Mucosa of descending colon (tissue), 3 donors: ENCODE results near the gene GFOD2. TPM values are rescaled to one million over a fixed set of nuclear protein-coding genes. Genes with fewer than 3 reads are reported as not detected.

ENCODE experiments used
- ATAC-seq: fragments of 200-7000 bp; cut with Tn5 transposase; one replicate; pipeline ENCODE4 v1.9.1; 2020; ENCODE audit warnings: mild to moderate bottlenecking, moderate library complexity
- DNase-seq, 3 donors: peaks; one replicate each; pipeline ENCODE4 v3.0.0-alpha.2; 2020
- H3K36me3 ChIP-seq: fragments of 200-600 bp; one replicate; pipeline ENCODE4 v1.8.0; 2021; ENCODE audit warnings: low read depth, mild to moderate bottlenecking
- H3K4me1 ChIP-seq: fragments of 200-600 bp; one replicate; pipeline ENCODE4 v1.8.0; 2021; ENCODE audit warnings: low read depth, mild to moderate bottlenecking
- H3K4me3 ChIP-seq: fragments of 200-600 bp; one replicate; pipeline ENCODE4 v1.8.0; 2021; ENCODE audit warnings: mild to moderate bottlenecking
- H3K9me3 ChIP-seq: fragments of 200-600 bp; one replicate; pipeline ENCODE4 v1.8.0; 2021; ENCODE audit warnings: mild to moderate bottlenecking
- intact Hi-C, 2 donors: fragments of 100-400 bp; cut with DNase I in 1 of 2; cut with micrococcal nuclease in 1 of 2; formaldehyde crosslinking; loops; one replicate each; pipeline versions ENCODE4 v1.11.0 to v1.11.1; 2022; cut with DNase I, micrococcal nuclease
- total RNA-seq, 3 donors: library from RNA; stranded (reverse); fragmentation: NEBNext Ultra II Directional in 2 of 3; extraction: Animal tissue kit (Norgen Biotek cat#: 25700) in 2 of 3; gene quantifications; one replicate each; pipeline versions ENCODE4 v1.2.1 to v1.2.4, GENCODE V29; 2021 to 2023
- TF ChIP-seq, protein P1 (sequence below): fragments of 200-600 bp; IDR thresholded peaks from one replicate; pipeline ENCODE4 v1.8.0; 2022; ENCODE audit warnings: antibody characterized with exemption, mild to moderate bottlenecking
- donor health status: DM: no; HTN: no; CAD: no; lungs with moderate emphysema.
- donor health status: DM: no; HTN: no; CAD: no.
- donor health status: DM: no; HTN: yes; CAD: no.

GFOD2 gene
- total RNA-seq, 3 donors from 2014 or later: 25.6 to 29.2 (median 27.9) TPM

DNA sequence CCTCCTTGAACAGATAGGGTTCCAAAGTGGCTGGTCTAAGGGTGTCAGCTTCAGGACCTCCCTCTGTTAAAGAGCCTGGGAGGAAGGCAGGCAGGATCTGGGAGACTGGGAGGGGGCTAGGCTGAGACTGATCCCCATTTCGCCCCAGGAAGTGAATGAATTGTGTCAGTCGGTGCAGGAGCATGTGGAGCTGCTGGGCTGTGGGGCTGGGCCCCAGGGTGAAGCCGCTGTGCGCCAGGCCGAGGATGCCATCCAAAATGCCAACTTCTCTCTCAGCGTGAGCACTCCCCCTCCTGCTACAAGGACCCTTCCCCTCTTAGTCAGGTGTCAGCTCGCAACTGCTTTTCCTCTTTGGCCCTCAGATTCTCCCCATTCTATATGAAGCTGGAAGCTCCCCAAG is 68.1 kb downstream of the GFOD2 start:
- Histone ChIP-seq H3K4me3 (no peak overlapping the region), H3K4me1 (peaks cover 6% of the 10 kb centered on the region), H3K9me3 (no peaks in the 10 kb centered on the region), H3K36me3 (no peaks in the 10 kb centered on the region)
- intact Hi-C loops: no loop called here
- ATAC-seq (no peak), DNase-seq (peak in 1 of 3 donors; percentile 22)
- TF ChIP-seq, protein P1, sequence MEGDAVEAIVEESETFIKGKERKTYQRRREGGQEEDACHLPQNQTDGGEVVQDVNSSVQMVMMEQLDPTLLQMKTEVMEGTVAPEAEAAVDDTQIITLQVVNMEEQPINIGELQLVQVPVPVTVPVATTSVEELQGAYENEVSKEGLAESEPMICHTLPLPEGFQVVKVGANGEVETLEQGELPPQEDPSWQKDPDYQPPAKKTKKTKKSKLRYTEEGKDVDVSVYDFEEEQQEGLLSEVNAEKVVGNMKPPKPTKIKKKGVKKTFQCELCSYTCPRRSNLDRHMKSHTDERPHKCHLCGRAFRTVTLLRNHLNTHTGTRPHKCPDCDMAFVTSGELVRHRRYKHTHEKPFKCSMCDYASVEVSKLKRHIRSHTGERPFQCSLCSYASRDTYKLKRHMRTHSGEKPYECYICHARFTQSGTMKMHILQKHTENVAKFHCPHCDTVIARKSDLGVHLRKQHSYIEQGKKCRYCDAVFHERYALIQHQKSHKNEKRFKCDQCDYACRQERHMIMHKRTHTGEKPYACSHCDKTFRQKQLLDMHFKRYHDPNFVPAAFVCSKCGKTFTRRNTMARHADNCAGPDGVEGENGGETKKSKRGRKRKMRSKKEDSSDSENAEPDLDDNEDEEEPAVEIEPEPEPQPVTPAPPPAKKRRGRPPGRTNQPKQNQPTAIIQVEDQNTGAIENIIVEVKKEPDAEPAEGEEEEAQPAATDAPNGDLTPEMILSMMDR: no peak

GRCh38 chr16:67650023-67650422 is 69.1 kb downstream of the GFOD2 start:
- no peak for ATAC-seq
- peaks cover 6% of the 10 kb centered on the region for H3K4me1 ChIP-seq
- H3K36me3 ChIP-seq: no peaks in the 10 kb centered on the region
- H3K9me3 ChIP-seq: no peaks in the 10 kb centered on the region
- no peak overlapping the region for H3K4me3 ChIP-seq
- DNase-seq: no peak
- intact Hi-C loops: no loop called here
- TF ChIP-seq, protein P1: no peak

DNA sequence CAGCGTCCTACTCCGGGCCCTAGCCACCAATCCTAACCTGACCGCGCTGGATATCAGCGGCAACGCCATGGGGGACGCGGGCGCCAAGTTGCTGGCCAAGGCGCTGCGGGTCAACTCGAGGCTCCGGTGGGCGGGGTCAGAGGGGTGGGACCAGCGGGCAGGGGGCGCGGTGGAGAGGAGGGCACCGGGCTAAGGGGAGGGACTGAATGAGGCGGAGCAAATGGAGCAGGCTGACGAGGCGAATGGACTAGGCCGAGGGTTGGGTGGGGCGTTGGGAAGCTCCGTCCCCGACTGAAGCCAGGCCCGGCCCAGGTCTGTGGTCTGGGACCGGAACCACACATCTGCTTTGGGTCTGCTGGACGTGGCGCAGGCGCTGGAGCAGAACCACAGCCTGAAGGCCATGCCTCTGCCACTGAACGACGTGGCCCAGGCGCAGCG is 69.6 kb downstream of the GFOD2 start:
- Histone ChIP-seq H3K36me3 (no peaks in the 10 kb centered on the region), H3K9me3 (no peaks in the 10 kb centered on the region), H3K4me3 (no peak overlapping the region), H3K4me1 (peaks cover 8% of the 10 kb centered on the region)
- DNase-seq (peak in 2 of 3 donors; percentile 57 to 67), ATAC-seq (no peak)
- TF ChIP-seq, protein P1: no peak
- intact Hi-C loops: no loop called here

- Histone ChIP-seq H3K4me1 (peaks cover 8% of the 10 kb centered on the region), H3K4me3 (no peak overlapping the region), H3K9me3 (no peaks in the 10 kb centered on the region), H3K36me3 (no peaks in the 10 kb centered on the region)
- TF ChIP-seq, protein P1: no peak
- ATAC-seq (no peak), DNase-seq (peak in 1 of 3 donors; percentile 47)
- intact Hi-C loops: no loop called here
These were observed 70.2 kb downstream of the GFOD2 start for GRCh38 chr16:67648764-67649407.

GRCh38 chr16:67648088-67648763 is 70.9 kb downstream of the GFOD2 start:
- TF ChIP-seq, protein P1: no peak
- Histone ChIP-seq H3K4me3 (no peak overlapping the region), H3K36me3 (no peaks in the 10 kb centered on the region), H3K4me1 (peaks cover 4% of the 10 kb centered on the region), H3K9me3 (no peaks in the 10 kb centered on the region)
- DNase-seq (peak in 1 of 3 donors; percentile 32), ATAC-seq (no peak)
- intact Hi-C loops: no loop called here
